DND-41 (cell line): ENCODE data around the gene INPP5A.

Experiments
- ATAC-seq: fragments of 200-7000 bp; cut with Tn5 transposase; 3 replicates; pipeline ENCODE4 v1.9.1; 2021; ENCODE audit warnings: low read depth; ENCODE audit not compliant: insufficient read depth
- DNase-seq: peaks from one replicate; pipeline ENCODE4 v3.0.0-alpha.2; 2020
- H2AFZ ChIP-seq: 2 replicates; pipeline ENCODE4 v1.6.0; 2012; ENCODE audit warnings: low read depth, low read length
- H3K27ac ChIP-seq: 2 replicates; pipeline ENCODE4 v1.5.1; 2012; ENCODE audit warnings: low read length, inconsistent platforms
- H3K27me3 ChIP-seq: fragments of 200-600 bp; sonication (generic); 2 replicates; pipeline ENCODE4 v1.6.0; 2012; ENCODE audit warnings: low read length, mild to moderate bottlenecking, inconsistent platforms; ENCODE audit not compliant: insufficient read depth, poor library complexity
- H3K36me3 ChIP-seq: 2 replicates; pipeline ENCODE4 v1.5.1; 2012; ENCODE audit warnings: low read length, inconsistent platforms; ENCODE audit not compliant: insufficient read depth
- H3K4me1 ChIP-seq: 2 replicates; pipeline ENCODE4 v1.5.1; 2012; ENCODE audit warnings: mild to moderate bottlenecking, low read length; ENCODE audit not compliant: insufficient read depth
- H3K4me2 ChIP-seq: 2 replicates; pipeline ENCODE4 v1.6.0; 2012; ENCODE audit warnings: mild to moderate bottlenecking, moderate library complexity, low read length, inconsistent platforms; ENCODE audit not compliant: insufficient read depth
- H3K4me3 ChIP-seq, 2 experiments: fragments of 200-600 bp in 1 of 2; shearing (Covaris generic) in 1 of 2; 2 replicates each; pipeline ENCODE4 v1.5.1; 2012 to 2016; ENCODE audit warnings: inconsistent platforms in 2 of 2, low read length in 2 of 2, mild to moderate bottlenecking in 2 of 2, low read depth in 1 of 2, moderate library complexity in 1 of 2
- H3K79me2 ChIP-seq: 2 replicates; pipeline ENCODE4 v1.6.0; 2012; ENCODE audit warnings: low read length, inconsistent platforms; ENCODE audit not compliant: insufficient read depth
- H3K9ac ChIP-seq: 2 replicates; pipeline ENCODE4 v1.6.0; 2012; ENCODE audit warnings: low read depth, mild to moderate bottlenecking, inconsistent platforms, low read length, moderate library complexity
- H3K9me3 ChIP-seq: 2 replicates; pipeline ENCODE4 v1.5.1; 2012; ENCODE audit warnings: low read length, moderate library complexity, mild to moderate bottlenecking, inconsistent platforms; ENCODE audit not compliant: insufficient read depth, severe bottlenecking
- H4K20me1 ChIP-seq: 2 replicates; pipeline ENCODE4 v1.6.0; 2012; ENCODE audit warnings: low read length; ENCODE audit not compliant: insufficient read depth
- CTCF ChIP-seq: IDR thresholded peaks from 2 replicates; pipeline ENCODE4 v1.5.1; 2012; ENCODE audit warnings: borderline replicate concordance, low read length, moderate library complexity, mild to moderate bottlenecking; ENCODE audit not compliant: poor library complexity, severe bottlenecking; ENCODE audit errors: extremely low read depth
- EZH2 ChIP-seq: IDR thresholded peaks from 3 replicates; pipeline ENCODE4 v1.6.1; 2012; ENCODE audit warnings: borderline replicate concordance, low read depth, mild to moderate bottlenecking, moderate library complexity, low read length, inconsistent platforms; ENCODE audit not compliant: severe bottlenecking

Gene INPP5A

GRCh38 chr10:132705943-132706342, 168.4 kb downstream of the INPP5A start:
- ATAC-seq (no peak), DNase-seq (no peak)
- no peaks in the 10 kb centered on the region for H3K27me3 ChIP-seq
- no peaks in the 10 kb centered on the region for H4K20me1 ChIP-seq
- H3K9ac ChIP-seq, result no peak overlapping the region
- H3K4me1 ChIP-seq, result no peaks in the 10 kb centered on the region
- H2AFZ ChIP-seq, result no peak overlapping the region
- TF ChIP-seq CTCF (no peak), EZH2 (no peak)
- H3K27ac ChIP-seq, result no peak overlapping the region
- H3K4me3 ChIP-seq, result no peak overlapping the region
- H3K79me2 ChIP-seq, result no peaks in the 10 kb centered on the region
- peaks cover 77% of the 10 kb centered on the region for H3K36me3 ChIP-seq
- H3K4me2 ChIP-seq, result no peak overlapping the region
- peaks cover 29% of the 10 kb centered on the region for H3K9me3 ChIP-seq

- Histone ChIP-seq H2AFZ (no peak overlapping the region), H3K4me3 (no peak overlapping the region), H3K4me1 (no peaks in the 10 kb centered on the region), H3K9ac (no peak overlapping the region), H3K79me2 (no peaks in the 10 kb centered on the region), H3K36me3 (peaks cover 75% of the 10 kb centered on the region), H3K27me3 (no peaks in the 10 kb centered on the region), H3K4me2 (no peak overlapping the region), H3K27ac (no peak overlapping the region), H4K20me1 (no peaks in the 10 kb centered on the region), H3K9me3 (peaks cover 29% of the 10 kb centered on the region)
- DNase-seq (no peak), ATAC-seq (no peak)
- TF ChIP-seq CTCF, result no peak
- TF ChIP-seq EZH2, result no peak
Observed at GRCh38 chr10:132706701-132707100, 169.1 kb downstream of the INPP5A start.

DNA sequence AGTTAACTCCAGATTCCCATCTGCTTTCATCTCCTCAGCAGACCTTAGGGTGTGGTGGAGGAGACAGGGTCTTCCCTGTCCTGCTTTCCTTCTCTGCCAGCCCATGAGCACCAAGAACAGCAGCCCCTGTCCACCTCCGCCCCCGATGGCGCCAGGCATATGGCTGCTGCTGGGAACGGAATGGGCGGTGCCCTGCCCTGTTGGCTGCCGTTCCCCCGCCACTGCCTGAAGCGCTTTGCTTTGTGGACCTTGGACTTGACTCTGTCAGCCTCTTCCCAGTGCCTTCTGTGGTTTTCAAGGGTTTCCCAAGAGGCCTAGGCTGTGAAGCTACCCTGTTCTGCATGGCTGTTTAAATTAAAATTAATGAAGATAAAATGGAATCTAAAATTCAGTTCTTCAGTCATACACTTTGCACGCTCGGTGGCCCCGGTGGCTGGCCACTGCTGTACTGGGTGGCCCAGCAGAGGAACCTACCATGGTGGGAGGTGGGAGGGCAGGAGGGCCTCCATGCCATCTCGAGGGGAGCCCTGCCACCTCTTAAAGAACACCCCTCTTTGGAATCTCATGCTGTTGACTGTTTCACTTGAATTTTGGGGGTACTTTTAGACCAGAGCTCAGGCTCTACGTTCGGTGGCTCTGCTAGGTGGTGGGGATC, 169.7 kb downstream of the INPP5A start:
- Histone ChIP-seq H3K9me3 (peaks cover 29% of the 10 kb centered on the region), H3K27me3 (no peaks in the 10 kb centered on the region), H3K4me2 (no peak overlapping the region), H2AFZ (no peak overlapping the region), H3K27ac (no peak overlapping the region), H4K20me1 (0 out of 2 replicates have a peak, but pooled peaks cover 2% of the 10 kb centered on the region), H3K79me2 (no peaks in the 10 kb centered on the region), H3K4me1 (no peaks in the 10 kb centered on the region), H3K9ac (no peak overlapping the region), H3K4me3 (no peak overlapping the region), H3K36me3 (peaks cover 77% of the 10 kb centered on the region)
- TF ChIP-seq CTCF, result no peak
- no peak for TF ChIP-seq EZH2
- no peak for DNase-seq
- ATAC-seq, result no peak
